Measurements from ENCODE around the gene UNK. TPM values are rescaled to one million over a fixed set of nuclear protein-coding genes. Genes with fewer than 3 reads are reported as not detected.

UNK gene
- total and polyA plus RNA-seq, 2 donors (not counting 3 experiments of a cell fraction or from before 2014, with no cell fraction given): 18.0 to 23.2 TPM

GRCh38 chr17:75816693-75817092, 32.1 kb downstream of the UNK start:
- Histone ChIP-seq H3K4me2 (ENCODE audit: insufficient read depth, low read length) (no peak overlapping the region), H4K20me1 (replicated peaks; ENCODE audit: control insufficient read depth, extremely low read depth, insufficient read depth, low read length) (no peaks in the 10 kb centered on the region), H3K9me1 (replicated peaks; ENCODE audit: control insufficient read depth, extremely low read depth, insufficient read depth, low read length) (no peaks in the 10 kb centered on the region), H3K4me1 (ENCODE audit: control insufficient read depth, extremely low read depth, insufficient read depth, low read length) (peaks cover 6% of the 10 kb centered on the region), H3K79me2 (ENCODE audit: control insufficient read depth, insufficient read depth, low read length) (no peaks in the 10 kb centered on the region), H3K4me3 (replicated peaks in 1 of 3; ENCODE audit: insufficient read depth in 1 of 3, low read depth in 1 of 3, low read length in 3 of 3) (no peak overlapping the region), H3K36me3 (ENCODE audit: control insufficient read depth in 2 of 2, extremely low read depth in 1 of 2, insufficient read depth in 2 of 2, low read length in 2 of 2) (peaks cover 0 to 53% of the 10 kb centered on the region in 2 experiments), H3K27me3 (ENCODE audit: control insufficient read depth in 2 of 2, insufficient read depth in 2 of 2, low read length in 2 of 2) (no peaks in the 10 kb centered on the region), H2AFZ (ENCODE audit: low read depth, low read length) (no peak overlapping the region), H3K9ac (replicated peaks; ENCODE audit: extremely low read depth, insufficient read depth, low read length) (no peak overlapping the region), H3K27ac (ENCODE audit: insufficient read depth, low read depth, low read length) (no peak overlapping the region), H3K9me3 (replicated peaks; ENCODE audit: control insufficient read depth, insufficient read depth, low read length) (no peaks in the 10 kb centered on the region)
- DNase-seq (ENCODE audit: low read depth, low spot score) (no peak), FAIRE-seq (no peak)
- intact Hi-C loops (cut with micrococcal nuclease) (no loop called here), dilution Hi-C loops (cut with MboI; ENCODE audit: extremely low pct_ligation_motif_present, low sequenced_read_pairs) (no loop called here)
- ChIA-PET CTCF (interaction anchor here (1.9 to 2.5 kb wide), 2 partner anchors 11 to 14 kb away, joined by 7 to 12 read pairs; no protein-coding TSS in a partner anchor), POLR2A (interaction anchor here (2.2 kb wide), 1 partner anchor 37 kb away, joined by 13 read pairs; a partner anchor contains a TSS)
- TF ChIP-seq JUN (IDR thresholded peaks at IDR 0.05; ENCODE audit: borderline replicate concordance, insufficient read depth, insufficient read length, low read depth): no peak
- no peak for TF ChIP-seq POLR2AphosphoS5 (IDR thresholded peaks at IDR 0.05; ENCODE audit: insufficient read depth, low read depth, low read length)
- no peak for TF ChIP-seq GATA2 (IDR thresholded peaks at IDR 0.05; ENCODE audit: insufficient read depth, insufficient read length, low read depth, low read length)
- no peak for TF ChIP-seq CTCF (IDR thresholded peaks at IDR 0.05; ENCODE audit: extremely low read depth in 1 of 2, insufficient read depth in 1 of 2, low read depth in 1 of 2, low read length in 2 of 2)
- no peak for TF ChIP-seq FOS (IDR thresholded peaks at IDR 0.05; ENCODE audit: borderline replicate concordance, insufficient read depth, low read length)
- no peak for TF ChIP-seq POLR2A (IDR thresholded peaks at IDR 0.05; ENCODE audit: low read depth, low read length)
- no peak for TF ChIP-seq MAX (IDR thresholded peaks at IDR 0.05; ENCODE audit: insufficient read depth, insufficient read length)
- TF ChIP-seq EZH2 (IDR thresholded peaks at IDR 0.05; ENCODE audit: borderline replicate concordance, low read depth, low read length, severe bottlenecking): no peak
- TF ChIP-seq MYC (IDR thresholded peaks at IDR 0.05; ENCODE audit: low read depth, low read length): no peak
- no TSS peak for BruUV-seq (replicated peaks)
